DOHH2 (cell line): ENCODE results near the gene RBM38.

Source experiments
- EZH2phosphoT487 ChIP-seq: fragments of 200-600 bp; sonication (generic); IDR thresholded peaks from 2 replicates; pipeline ENCODE4 v1.6.1; 2017; ENCODE audit warnings: borderline replicate concordance, mild to moderate bottlenecking, antibody characterized with exemption, low read length, moderate library complexity, mixed read lengths
- TF ChIP-seq, protein P1 (sequence below): fragments of 200-600 bp; sonication (generic); IDR thresholded peaks from one replicate; pipeline ENCODE4 v1.5.1; 2014; ENCODE audit warnings: antibody characterized with exemption, mild to moderate bottlenecking, low read depth, low read length; ENCODE audit not compliant: poor library complexity, severe bottlenecking

DNA sequence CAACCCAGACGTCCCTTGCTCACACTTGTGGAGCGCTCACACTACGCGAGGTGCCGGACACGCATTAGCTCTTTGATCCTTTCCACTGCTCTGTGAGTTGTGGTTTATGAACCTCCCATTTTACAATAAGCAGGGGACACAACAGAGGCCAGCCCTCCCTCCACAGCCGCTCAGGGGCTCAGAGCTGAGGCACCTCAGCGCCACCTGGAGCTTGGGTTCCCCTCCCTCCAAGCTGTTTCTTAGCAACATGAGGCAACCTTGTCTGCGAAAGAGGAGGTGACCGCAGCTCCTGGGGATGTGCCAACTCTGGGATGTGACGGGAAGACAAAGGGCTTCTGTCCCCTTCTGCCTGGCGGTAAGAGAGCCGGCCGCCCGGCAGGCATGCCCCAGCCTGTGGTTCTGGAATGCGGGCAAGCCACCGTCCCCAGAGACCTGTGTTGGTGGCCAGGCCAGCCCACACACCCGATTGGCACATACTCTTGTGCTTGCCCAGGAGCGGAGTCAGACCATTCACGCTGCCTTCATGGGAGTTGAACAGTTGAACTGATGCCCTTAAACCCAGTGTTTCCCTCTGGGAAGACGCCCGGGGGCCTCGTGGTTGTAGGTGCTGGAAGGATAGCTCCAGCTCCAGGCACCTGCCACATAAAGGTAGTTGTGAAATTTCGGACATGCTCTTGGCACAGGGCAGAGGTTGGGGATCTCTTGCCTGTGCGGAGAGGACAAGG, 44.5 kb downstream of the RBM38 start:
- TF ChIP-seq, protein P1, sequence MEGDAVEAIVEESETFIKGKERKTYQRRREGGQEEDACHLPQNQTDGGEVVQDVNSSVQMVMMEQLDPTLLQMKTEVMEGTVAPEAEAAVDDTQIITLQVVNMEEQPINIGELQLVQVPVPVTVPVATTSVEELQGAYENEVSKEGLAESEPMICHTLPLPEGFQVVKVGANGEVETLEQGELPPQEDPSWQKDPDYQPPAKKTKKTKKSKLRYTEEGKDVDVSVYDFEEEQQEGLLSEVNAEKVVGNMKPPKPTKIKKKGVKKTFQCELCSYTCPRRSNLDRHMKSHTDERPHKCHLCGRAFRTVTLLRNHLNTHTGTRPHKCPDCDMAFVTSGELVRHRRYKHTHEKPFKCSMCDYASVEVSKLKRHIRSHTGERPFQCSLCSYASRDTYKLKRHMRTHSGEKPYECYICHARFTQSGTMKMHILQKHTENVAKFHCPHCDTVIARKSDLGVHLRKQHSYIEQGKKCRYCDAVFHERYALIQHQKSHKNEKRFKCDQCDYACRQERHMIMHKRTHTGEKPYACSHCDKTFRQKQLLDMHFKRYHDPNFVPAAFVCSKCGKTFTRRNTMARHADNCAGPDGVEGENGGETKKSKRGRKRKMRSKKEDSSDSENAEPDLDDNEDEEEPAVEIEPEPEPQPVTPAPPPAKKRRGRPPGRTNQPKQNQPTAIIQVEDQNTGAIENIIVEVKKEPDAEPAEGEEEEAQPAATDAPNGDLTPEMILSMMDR, result peak; percentile 55
- no peak for TF ChIP-seq EZH2phosphoT487
